Measurements from ENCODE around the gene KCNJ1.

The KCNJ1 gene

DNA sequence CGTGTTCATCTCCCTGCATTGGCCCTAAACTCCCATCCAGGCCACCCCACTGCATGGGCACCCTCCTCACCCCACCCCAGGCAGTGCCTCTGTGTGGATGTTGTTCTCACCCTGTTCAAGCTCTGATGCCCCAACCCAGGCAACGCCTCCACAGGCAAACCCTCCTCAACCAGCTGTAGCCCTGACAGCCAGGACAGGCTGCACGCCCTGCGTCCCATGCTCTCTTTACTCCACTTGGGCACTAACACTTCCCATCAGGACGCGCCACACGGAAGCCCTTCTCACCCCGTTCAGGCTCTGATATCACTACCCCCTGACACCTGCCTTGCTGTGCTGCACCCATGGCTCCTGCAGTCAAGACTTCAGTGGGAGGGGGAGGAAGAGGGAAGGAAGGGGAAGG is 47.9 kb downstream of the KCNJ1 start:
- no peak for DNase-seq

DNA sequence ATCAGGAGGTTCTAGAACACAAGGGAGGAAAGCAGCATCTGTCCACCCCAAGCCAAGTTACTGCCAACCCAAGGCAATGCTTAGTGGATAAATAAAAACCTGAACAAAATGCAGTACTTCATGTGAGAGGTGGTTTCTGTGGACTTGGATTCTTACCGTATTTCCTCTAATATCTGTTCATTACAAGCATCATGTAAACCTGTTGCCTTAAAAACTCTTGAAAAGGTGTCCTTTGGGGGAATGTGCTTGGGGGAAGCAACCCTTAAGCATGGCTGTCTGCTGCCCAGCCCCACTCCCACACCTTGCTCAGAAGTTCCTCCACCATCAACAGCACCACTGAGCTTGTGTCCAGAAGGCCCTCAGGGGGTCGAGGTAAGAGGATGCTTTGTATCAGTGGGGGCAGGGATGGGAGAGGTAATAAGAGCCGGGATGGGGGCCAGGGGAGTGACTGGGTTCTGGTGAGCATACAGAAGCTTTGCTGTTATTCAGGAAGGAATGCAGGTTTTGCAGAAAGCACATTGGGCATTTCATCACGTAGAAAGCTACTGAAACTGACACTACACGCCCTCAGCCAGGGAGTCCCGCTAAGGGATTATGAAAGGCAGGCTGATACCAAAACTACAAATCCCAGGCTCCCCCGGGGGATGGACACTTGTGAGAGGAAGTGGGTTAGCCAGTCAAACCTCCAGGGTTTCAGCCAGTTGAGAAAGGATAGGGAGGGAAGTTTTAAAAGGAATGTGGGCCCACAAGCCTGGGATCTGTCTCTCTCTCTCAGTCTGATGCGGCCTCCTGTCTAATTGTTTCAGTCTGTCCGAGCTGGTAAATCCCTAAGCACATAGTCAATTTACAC is 52.0 kb downstream of the KCNJ1 start:
- DNase-seq, result no peak

DNA sequence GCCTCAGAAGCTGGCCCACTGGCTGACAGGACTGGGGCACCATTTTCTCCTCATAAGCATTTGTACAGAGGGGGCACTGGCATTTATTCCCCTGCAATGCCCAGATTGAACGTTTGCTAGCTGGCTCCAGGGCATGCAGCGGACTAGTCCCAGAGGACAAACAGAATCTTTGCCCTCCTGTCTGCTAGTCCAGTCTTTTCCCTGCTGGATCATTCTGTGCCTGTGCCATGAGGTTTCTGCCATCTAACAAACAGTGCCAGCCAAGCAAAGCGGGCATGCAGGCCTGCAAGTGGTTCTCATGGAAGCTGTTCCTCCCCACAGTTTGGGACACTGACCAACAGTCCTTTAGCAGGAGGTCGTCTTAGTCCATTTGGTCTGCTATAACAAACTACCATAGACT is 53.4 kb downstream of the KCNJ1 start:
- DNase-seq, result no peak

DNA sequence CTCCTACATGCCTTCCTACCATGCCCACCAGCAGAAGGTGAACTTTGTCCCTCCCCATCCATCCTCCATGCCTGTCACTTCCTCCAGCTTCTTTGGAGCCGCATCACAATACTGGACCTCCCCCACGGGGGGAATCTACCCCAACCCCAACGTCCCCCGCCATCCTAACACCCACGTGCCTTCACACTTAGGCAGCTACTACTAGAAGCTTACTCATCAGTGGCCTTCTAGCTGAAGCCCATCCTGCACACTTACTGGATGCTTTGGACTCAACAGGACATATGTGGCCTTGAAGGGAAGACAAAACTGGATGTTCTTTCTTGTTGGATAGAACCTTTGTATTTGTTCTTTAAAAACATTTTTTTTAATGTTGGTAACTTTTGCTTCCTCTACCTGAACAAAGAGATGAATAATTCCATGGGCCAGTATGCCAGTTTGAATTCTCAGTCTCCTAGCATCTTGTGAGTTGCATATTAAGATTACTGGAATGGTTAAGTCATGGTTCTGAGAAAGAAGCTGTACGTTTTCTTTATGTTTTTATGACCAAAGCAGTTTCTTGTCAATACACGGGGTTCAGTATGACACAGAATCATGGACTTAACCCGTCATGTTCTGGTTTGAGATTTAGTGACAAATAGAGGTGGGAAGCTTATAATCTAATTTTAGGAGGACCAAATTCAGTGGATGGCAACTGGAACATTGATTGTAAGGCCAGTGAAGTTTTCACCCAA is 56.1 kb downstream of the KCNJ1 start:
- no peak for DNase-seq

DNA sequence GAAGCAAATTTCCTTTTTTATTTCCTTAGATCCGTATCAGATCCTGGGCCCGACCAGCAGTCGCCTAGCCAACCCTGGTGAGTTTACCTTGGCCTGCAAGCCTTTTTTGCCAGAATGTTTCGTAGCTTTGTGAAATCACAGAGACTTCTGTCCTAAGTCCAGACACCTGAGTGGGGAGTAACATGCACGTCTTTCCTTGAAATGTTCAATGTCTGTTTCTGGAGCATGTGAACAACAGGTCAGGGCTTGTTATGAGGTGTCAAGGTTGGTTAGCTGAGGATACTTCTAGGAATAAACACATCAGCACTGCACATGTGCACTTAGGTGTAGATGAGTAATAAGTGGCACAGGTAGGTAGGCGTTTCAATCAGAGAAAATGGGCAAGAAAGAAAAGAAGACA is 58.0 kb downstream of the KCNJ1 start:
- no peak for DNase-seq

DNA sequence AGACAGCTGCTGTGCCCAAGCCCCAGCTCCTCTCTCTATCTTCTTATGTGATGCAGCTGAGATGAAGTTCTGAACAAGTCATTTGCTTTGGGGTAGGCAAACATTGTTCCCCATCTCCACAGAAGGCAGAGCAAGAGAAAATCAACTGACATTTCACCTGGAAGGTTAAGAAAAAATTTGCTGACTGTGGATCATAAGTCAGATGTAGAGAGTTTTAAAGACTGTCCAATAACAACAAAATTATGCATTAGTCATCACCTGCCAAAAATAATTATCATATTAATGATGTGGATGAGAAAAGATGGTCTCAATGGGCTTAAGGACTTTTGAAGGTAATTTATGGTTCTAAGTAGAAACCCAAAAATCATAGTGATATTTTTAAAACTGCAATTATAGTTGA is 59.2 kb downstream of the KCNJ1 start:
- no peak for DNase-seq

DNA sequence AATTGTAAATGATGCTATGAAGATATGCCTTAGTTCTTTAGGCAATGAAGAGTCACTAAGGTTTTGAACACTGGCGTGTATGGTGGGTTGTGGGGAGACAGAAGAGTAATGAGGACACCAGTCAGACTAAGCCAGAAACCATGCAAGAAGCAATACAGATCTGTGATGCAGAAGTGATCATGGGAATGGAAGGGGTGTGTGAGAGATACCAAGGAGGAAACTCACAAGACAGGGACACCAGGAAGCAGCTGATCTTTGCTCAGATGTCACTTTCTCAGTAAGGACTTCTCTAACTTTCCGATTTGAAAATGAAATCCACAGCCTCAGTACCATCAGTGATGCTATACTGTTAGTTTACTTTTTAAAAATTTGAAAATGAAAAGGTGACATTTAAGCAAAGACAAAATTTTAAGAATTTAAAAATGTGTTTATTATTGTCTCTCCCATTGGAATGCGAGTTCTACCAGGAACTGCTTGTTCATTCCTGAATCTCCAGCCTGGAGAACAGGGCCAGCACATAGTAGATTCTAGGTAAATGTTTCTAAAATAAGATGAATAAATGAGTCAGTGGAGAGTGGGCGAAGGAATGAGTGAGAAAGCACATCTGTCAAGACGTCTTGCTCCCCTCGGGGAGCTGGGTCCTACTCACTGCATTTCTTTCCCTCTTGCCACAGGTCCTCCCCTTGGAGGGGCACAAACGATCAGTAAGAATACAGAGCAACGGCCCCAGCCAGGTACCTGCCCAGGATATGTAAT is 60.4 kb downstream of the KCNJ1 start:
- DNase-seq, result no peak

DNA sequence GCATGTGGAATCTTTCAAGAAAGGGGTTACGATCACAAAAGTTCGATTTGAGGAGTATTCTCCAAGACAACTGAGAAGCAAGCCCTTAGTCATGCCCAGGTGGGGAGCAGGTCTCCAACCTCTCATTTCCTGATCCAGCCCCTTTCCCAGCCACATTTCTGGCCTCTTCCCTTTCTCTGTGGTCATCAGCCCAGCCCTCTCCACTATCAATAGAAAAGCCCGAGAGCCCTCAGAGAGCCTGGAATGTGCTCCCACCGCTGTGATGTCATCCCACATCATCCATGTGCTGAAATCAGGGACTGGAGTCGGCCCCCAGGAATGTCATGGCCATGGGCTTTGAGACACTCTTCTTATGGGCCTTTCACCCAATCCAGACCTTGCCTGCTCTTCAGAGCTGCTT is 62.6 kb downstream of the KCNJ1 start:
- DNase-seq, result no peak

DNA sequence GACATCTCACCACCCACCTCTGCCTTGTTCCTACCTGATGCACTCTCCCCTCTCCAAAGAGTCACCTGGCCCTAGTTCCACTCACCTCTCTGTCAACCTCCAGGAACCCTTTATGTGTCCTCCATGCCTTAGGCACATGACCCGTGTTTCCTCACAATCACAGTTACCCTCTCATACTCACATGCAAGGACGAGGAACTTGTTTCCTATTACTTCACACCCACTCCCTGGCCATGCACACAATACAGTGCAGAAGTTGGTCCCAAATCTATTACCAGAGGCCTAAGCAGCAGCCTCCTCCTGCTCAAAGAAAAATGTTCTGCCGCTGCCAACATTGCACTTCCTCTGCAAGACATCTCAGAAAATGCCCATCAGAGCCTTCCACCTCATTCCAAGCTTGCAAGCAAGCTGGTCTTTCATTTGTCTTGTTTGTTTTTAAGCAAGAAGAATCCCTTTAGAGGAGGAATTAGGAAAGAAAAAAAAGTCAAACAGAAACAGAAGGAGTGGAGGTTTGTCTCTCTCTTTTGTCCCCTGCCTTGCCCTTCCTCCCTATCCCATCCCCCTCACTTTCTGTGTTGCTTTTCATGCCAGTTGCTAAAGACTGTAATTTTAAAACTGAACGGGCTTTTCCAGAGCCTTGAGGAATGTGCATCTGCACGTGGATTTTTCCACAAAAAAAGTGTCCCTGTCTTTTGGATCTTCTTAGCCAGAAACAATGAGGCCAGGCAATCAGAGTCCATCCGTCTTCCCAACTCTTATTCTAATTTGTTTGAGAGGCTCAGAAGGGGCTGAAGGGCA is 63.4 kb downstream of the KCNJ1 start:
- DNase-seq, result no peak

DNA sequence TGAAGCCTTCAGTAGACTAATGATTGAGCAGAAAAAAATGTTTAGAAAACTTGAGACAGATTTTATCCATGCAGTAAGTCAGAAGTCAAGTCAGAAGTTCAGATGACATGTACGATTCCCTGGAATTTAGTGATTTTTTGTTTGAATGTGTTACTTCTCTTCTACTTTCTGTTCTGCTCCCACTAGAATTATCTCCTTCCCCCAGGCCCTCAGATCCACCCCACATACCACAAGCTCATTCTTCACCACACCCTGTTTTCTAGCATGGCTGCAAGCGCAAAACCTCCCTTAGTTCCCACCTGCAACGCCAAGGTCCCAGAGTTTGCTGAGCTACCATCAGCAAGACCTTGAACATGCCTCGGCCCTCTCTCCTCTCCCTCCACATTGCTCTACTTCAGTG is 64.1 kb downstream of the KCNJ1 start:
- no peak for DNase-seq

DNA sequence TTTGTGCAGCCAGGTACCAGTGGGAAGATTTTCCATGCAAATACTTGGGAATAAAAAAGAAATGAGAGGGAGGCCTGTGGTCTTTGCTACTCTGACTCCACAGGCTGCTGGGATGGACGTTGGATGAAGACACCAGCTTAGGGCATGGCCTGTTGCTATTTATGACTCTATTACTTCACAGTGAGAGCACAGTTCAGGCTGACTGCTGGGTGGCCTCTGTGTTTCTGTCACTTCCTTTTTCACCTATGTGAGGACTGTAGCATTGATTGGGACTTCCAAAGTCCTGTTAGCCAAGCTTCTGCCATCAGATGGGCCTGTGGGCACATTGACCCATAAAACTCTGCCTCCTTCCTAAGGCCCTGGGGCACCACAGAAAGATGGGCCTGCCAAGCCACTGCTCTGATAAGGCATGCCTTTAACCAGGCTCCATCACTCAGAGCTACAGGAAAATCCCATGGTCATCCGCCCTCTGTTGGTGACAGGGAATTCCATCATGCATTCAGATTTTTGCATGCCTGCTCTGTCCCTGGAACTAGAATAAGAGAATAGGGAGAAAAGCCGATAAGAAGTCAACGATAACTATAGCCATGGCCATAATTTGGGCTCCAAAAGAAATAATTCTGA is 64.6 kb downstream of the KCNJ1 start:
- DNase-seq, result no peak

DNA sequence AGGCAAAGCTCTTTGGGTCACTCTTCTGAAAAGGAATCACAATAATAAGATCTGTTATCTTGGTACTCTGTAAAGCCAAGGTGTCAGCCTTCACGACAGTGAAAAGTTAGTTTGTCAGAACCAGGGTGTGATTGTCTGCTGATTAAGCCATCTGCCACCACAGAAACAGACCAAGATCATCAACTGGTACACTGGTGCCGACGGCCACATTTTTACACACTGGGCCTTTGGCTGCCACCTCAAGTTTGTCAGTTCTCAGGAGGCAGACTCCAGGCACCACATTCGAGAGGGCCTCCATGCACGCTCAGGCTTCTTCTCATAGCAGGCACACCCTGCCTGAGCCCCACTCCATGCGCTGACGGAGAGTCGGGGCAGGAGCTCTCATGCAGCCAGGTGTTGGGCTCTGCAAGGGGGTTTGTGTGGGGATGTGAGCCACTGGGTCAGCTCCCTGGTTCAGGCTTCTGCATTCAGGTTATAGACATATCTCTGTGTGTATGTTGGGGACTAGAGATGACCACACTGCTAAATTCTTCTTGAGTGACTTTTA is 66.2 kb downstream of the KCNJ1 start:
- no peak for DNase-seq

DNA sequence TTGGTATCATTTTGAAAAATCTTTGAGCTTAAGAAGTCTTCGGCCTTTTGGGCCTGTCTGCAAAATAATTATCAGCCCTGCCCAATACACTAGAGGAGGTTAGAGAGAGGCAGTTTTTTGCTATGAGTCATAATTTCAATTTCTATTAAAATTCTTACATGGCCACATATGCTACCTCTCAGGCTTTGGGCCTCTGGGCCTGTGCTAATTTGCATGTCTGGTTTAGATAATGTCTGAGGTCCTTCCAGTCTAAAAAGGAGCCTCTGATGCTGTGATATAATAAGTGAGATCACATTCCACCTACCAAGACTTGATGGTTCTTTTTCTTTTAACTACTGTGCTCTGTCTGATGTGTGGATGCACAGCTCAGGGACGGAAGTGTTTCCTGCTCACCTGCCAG is 70.8 kb downstream of the KCNJ1 start:
- DNase-seq, result no peak

DNA sequence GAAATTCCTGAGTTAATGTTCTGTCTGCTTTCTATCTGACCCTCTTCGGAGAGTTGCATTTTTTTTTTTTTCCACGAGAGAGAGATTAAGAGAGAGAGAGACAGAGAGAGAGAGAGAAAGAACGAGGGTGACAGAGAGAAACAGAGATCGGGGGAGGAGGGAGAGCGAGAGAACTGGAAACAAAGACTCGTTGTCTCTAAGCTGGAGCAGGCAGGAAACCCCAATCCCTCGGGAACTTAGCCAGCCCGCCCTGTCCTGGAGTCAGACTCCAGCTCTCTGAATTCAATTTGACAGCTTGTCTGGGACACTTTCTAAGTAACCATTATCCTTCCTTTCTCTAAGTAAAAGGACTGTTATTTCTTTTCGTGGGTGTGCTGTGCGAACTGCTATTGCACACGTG is 76.9 kb downstream of the KCNJ1 start:
- no peak for DNase-seq

DNA sequence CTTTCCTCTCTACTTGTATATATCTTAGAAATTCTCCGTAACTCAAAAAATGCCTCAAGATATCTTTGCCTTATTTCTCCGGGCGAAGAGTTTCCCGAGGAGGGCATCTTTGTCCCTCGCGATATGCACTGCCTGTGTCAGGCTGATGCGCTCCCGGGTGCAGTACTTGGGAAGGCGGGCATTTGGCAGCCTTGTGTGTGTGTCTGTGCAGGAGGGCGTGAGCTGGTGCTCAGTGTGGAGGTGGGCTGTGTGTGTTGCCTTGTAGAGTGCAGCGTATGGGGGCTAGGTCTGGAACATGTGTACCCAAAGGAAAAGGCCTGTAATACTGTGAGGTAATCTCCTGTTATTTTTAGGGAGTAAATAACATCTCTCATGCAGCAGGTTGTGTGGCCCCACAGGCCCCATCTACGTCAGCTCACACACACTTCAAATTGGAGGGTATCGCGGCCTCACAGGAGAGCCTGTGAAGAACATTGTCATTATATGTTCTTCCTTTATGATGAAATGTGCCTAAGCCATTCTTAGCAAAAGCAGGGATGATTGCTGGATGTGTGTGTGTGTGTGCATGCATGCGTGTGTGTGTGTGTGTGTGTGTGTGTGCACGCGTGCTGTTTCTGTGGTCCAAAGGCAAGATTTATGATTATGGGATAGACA is 77.5 kb downstream of the KCNJ1 start:
- no peak for DNase-seq

All from T1000 (cell line).